ENCODE data around the gene MB21D2. TPM values are rescaled to one million over a fixed set of nuclear protein-coding genes. Genes with fewer than 3 reads are reported as not detected.

The MB21D2 gene
- total RNA-seq, 2 experiments from 2014 or later = 8.7 to 9.1 TPM

DNA sequence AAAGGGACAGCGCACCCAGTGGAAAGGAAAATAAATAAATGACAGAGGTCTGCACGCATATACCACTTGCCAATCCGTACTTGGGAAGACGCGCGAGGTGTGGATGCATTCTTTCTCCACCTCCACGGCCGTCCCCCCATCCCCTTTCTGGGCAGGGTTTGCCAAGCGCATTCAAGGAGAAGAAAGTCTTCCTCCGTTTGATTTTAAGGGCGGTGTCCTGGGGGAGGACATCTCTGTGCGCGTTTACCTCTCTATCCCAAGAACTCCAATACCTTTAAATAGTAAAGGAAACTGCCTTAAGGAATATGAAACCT lies 576 bp upstream of the MB21D2 start:
- H3K36me3 Mint-ChIP-seq = peaks cover 5% of the 10 kb centered on the region
- peak overlapping the region; percentile 83 for H3K4me3 Mint-ChIP-seq
- intact Hi-C loops (cut with micrococcal nuclease) = loop anchor here (1.0 to 5.0 kb wide), 4 partner anchors 25 to 123 kb away; no protein-coding TSS in a partner anchor
- CTCF ChIA-PET = interaction anchor here (0.8 to 1.8 kb wide), 6 partner anchors 19 to 123 kb away, joined by 3 to 10 read pairs (median 4); no protein-coding TSS in a partner anchor
- H3K9me3 Mint-ChIP-seq = no peaks in the 10 kb centered on the region
- no peak for DNase-seq
- POLR2A ChIA-PET = interaction anchor here (0.6 to 2.5 kb wide), 6 partner anchors 11 to 101 kb away, joined by 3 to 14 read pairs (median 4); no protein-coding TSS in a partner anchor
- H3K4me1 Mint-ChIP-seq (ENCODE audit: low read depth) = peaks cover 40% of the 10 kb centered on the region
- peak overlapping the region; percentile 88 for H3K27ac Mint-ChIP-seq
- peaks cover 44% of the 10 kb centered on the region for H3K27me3 Mint-ChIP-seq

GRCh38 chr3:192917028-192917403 lies 640 bp downstream of the MB21D2 start:
- intact Hi-C loops (cut with micrococcal nuclease) = loop anchor here (1.0 to 5.0 kb wide), 3 partner anchors 18 to 85 kb away; no protein-coding TSS in a partner anchor
- Mint-ChIP-seq H3K4me3 (peak overlapping the region; percentile 89), H3K27ac (peak overlapping the region; percentile 91), H3K27me3 (peaks cover 43% of the 10 kb centered on the region), H3K4me1 (ENCODE audit: low read depth) (peaks cover 45% of the 10 kb centered on the region), H3K36me3 (peaks cover 5% of the 10 kb centered on the region), H3K9me3 (no peaks in the 10 kb centered on the region)
- ChIA-PET POLR2A (interaction anchor here (1.0 to 2.5 kb wide), 6 partner anchors 18 to 100 kb away, joined by 4 to 14 read pairs (median 6); no protein-coding TSS in a partner anchor), CTCF (interaction anchor here (0.7 to 1.8 kb wide), 8 partner anchors 18 to 124 kb away, joined by 3 to 10 read pairs (median 5); no protein-coding TSS in a partner anchor)
- peak; percentile 52 for DNase-seq

DNA sequence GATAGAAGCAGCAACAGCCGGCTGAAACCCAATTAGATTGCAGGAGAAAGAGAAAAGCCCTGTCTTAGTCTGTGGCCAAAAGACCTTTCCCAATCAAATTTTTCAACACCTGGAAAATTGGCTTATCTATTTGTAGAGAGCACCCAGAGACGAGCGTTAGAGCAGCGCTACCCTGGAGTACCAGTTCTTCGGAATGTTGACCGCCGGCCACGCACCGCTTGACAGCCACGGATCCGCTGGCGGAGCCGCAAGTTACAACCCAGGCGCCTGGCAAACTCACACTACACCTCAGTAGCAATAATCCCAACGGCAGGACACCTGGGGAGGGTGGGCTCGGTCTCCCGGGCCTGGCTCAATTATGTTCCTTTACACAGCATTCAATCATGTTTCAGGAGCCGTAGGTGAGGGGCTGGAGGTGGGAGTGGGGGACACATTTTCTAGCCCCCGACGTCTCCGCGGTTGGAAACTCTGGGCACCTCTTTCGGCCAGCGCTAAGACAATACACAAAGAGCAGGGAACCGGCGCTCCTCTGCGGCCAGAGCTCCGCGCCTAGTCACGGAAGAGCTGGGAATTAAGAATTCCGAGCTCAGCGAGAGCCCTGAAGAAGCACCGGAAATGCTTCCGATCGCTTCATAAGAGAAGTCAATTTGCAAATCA lies 1.2 kb downstream of the MB21D2 start:
- H3K9me3 Mint-ChIP-seq = no peaks in the 10 kb centered on the region
- H3K4me3 Mint-ChIP-seq = peak overlapping the region; percentile 89
- intact Hi-C loops (cut with micrococcal nuclease) = loop anchor here (1.0 to 5.0 kb wide), 3 partner anchors 17 to 84 kb away; no protein-coding TSS in a partner anchor
- H3K27me3 Mint-ChIP-seq = peaks cover 45% of the 10 kb centered on the region
- H3K4me1 Mint-ChIP-seq (ENCODE audit: low read depth) = peaks cover 49% of the 10 kb centered on the region
- peaks cover 5% of the 10 kb centered on the region for H3K36me3 Mint-ChIP-seq
- ChIA-PET CTCF (interaction anchor here (0.7 to 1.8 kb wide), 6 partner anchors 17 to 125 kb away, joined by 3 to 10 read pairs (median 4); no protein-coding TSS in a partner anchor), POLR2A (interaction anchor here (1.0 to 2.5 kb wide), 6 partner anchors 18 to 99 kb away, joined by 4 to 14 read pairs (median 6); no protein-coding TSS in a partner anchor)
- peak overlapping the region; percentile 91 for H3K27ac Mint-ChIP-seq
- DNase-seq = peak; percentile 27

- H3K4me3 Mint-ChIP-seq = peak overlapping the region; percentile 66
- intact Hi-C loops (cut with micrococcal nuclease) = loop anchor here (1.0 to 5.0 kb wide), 4 partner anchors 8 to 97 kb away; no protein-coding TSS in a partner anchor
- H3K27ac Mint-ChIP-seq = no peak overlapping the region
- no peaks in the 10 kb centered on the region for H3K9me3 Mint-ChIP-seq
- POLR2A ChIA-PET = interaction anchor here (1.0 to 1.3 kb wide), 2 partner anchors 9 to 23 kb away, joined by 4 read pairs; no protein-coding TSS in a partner anchor
- CTCF ChIA-PET = interaction anchor here (0.9 to 2.5 kb wide), 9 partner anchors 9 to 103 kb away, joined by 3 to 10 read pairs (median 5); no protein-coding TSS in a partner anchor
- peaks cover 5% of the 10 kb centered on the region for H3K36me3 Mint-ChIP-seq
- H3K27me3 Mint-ChIP-seq = peaks cover 45% of the 10 kb centered on the region
- peaks cover 54% of the 10 kb centered on the region for H3K4me1 Mint-ChIP-seq (ENCODE audit: low read depth)
- no peak for DNase-seq
These were observed 1.9 kb downstream of the MB21D2 start for GRCh38 chr3:192915722-192916121.

DNA sequence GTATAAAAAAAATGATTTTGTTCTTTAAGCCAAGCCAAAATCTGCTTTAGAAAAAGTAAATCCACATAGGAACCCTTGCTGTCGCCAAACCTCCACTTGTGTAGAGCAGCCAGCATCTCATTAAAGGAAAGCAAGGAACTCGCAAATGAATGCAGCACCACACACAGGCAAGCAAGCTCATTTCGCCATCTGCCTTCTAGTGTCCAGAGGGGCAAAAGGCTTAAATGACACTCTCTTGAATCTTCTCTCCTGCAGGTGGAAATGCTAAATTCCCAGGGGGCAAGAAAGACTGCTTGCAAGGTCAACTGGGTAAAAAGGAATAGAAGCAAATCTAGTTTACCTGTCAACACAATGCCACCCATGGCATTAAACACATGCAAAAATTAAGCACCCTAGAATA lies 2.4 kb downstream of the MB21D2 start:
- intact Hi-C loops (cut with micrococcal nuclease) = loop anchor here (1.0 to 5.0 kb wide), 3 partner anchors 8 to 97 kb away; no protein-coding TSS in a partner anchor
- Mint-ChIP-seq H3K36me3 (peaks cover 5% of the 10 kb centered on the region), H3K4me3 (peak overlapping the region; percentile 66), H3K27me3 (peaks cover 45% of the 10 kb centered on the region), H3K27ac (no peak overlapping the region), H3K4me1 (ENCODE audit: low read depth) (peaks cover 54% of the 10 kb centered on the region), H3K9me3 (no peaks in the 10 kb centered on the region)
- no peak for DNase-seq
- ChIA-PET POLR2A (interaction anchor here (1.0 to 1.3 kb wide), 3 partner anchors 8 to 29 kb away, joined by 4 read pairs; no protein-coding TSS in a partner anchor), CTCF (interaction anchor here (0.9 to 3.2 kb wide), 12 partner anchors 9 to 126 kb away, joined by 3 to 15 read pairs (median 4); no protein-coding TSS in a partner anchor)

DNA sequence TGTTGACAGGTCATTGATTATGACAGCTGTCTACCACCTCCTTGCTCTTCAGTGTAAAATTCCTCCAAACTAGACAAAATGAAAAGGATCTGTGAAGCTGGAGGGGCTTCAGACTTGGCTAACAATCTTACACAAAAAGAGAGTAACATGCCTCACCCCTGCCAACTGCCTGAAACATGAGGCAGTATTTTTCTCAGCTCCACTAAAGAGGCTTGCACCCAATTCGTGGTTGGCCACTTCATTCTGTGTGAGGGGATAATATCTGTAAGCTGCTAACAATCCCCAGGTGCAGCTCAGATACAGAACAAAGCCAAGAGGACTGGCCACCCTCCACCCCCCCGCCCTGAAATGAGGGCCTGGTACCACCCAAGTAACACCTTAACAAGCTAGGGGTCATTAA lies 2.8 kb downstream of the MB21D2 start:
- Mint-ChIP-seq H3K27ac (no peak overlapping the region), H3K4me1 (ENCODE audit: low read depth) (peaks cover 54% of the 10 kb centered on the region), H3K36me3 (peaks cover 5% of the 10 kb centered on the region), H3K4me3 (peak overlapping the region; percentile 66), H3K9me3 (no peaks in the 10 kb centered on the region), H3K27me3 (peaks cover 42% of the 10 kb centered on the region)
- no peak for DNase-seq
- ChIA-PET POLR2A (interaction anchor here (1.0 to 1.3 kb wide), 3 partner anchors 8 to 29 kb away, joined by 4 read pairs; no protein-coding TSS in a partner anchor), CTCF (interaction anchor here (0.9 to 3.2 kb wide), 10 partner anchors 9 to 127 kb away, joined by 3 to 15 read pairs (median 5); no protein-coding TSS in a partner anchor)
- intact Hi-C loops (cut with micrococcal nuclease) = loop anchor here (1.0 to 5.0 kb wide), 3 partner anchors 8 to 97 kb away; no protein-coding TSS in a partner anchor

DNA sequence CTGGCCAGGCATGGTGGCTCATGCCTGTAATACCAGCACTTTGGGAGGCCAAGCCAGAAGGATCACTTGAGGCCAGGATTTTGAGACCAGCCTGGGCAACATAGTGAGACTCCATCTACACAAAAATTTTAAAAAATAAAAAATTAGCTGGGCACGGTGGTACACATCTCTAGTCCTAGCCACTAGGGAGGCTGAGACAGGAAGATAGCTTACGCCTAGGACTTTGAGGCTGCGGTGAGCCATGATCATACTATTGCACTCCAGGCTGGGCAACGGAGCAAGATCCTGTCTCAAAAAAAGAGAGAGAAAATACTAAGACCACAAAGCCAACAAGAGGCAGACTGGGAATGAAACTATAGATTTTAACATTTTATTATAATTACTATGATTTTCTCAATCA lies 4.1 kb downstream of the MB21D2 start:
- Mint-ChIP-seq H3K9me3 (no peaks in the 10 kb centered on the region), H3K4me3 (no peak overlapping the region), H3K27me3 (peaks cover 29% of the 10 kb centered on the region), H3K36me3 (peaks cover 5% of the 10 kb centered on the region), H3K27ac (no peak overlapping the region), H3K4me1 (ENCODE audit: low read depth) (peaks cover 44% of the 10 kb centered on the region)
- POLR2A ChIA-PET = interaction anchor here (1.1 kb wide), 1 partner anchor 14 kb away, joined by 6 read pairs; no protein-coding TSS in a partner anchor
- CTCF ChIA-PET = interaction anchor here (0.6 to 3.2 kb wide), 5 partner anchors 14 to 1688 kb away, joined by 3 to 15 read pairs (median 3); no protein-coding TSS in a partner anchor
- intact Hi-C loops (cut with micrococcal nuclease) = no loop called here
- no peak for DNase-seq

DNA sequence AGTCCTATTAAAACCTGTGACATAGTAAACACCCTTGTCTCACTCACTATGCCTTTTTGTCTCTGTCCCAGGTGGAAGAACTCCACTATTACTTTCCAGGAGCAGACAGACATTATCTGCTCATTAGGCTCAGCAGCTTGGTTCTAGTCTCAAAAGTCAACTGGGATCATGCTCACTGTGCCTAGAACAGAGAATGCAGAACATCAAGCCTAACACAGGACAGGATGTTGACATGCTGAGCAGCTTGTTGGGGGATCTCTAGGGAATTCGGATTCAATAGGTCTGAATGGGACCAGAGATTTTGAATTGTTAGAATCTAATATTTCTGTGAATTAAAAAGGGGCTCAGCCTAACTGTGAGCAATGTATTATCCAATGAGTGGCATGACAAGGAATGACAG lies 6.4 kb downstream of the MB21D2 start:
- Mint-ChIP-seq H3K4me3 (no peak overlapping the region), H3K4me1 (ENCODE audit: low read depth) (peaks cover 50% of the 10 kb centered on the region)
- CTCF ChIA-PET = interaction anchor here (0.6 to 1.5 kb wide), 3 partner anchors 18 to 95 kb away, joined by 3 to 4 read pairs (median 3); no protein-coding TSS in a partner anchor

DNA sequence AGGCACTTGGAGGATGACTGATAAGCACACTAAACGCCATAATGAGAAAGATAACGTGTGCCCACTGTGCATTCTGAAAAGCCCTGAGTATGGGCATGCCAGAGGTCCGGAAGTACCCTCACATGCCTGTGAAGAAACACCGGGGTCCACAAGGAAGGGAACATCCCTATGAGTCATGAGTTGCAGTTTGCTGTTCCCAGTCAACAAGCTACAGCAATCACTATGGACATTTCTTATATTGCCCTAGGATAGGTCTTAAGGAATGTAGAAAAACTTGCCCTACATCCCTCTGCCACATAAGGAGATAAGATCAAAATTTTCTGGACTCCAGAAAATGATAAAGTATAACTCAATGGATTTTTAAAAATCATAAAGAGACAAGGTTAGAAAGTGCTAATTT lies 9.9 kb downstream of the MB21D2 start:
- intact Hi-C loops (cut with micrococcal nuclease) = loop anchor here (1.0 kb wide), 1 partner anchor 8 kb away; no protein-coding TSS in a partner anchor
- peaks cover 2% of the 10 kb centered on the region for H3K27me3 Mint-ChIP-seq
- CTCF ChIA-PET = no interaction called here

More for the DNA sequence above, 6.4 kb downstream of the MB21D2 start:
- POLR2A ChIA-PET = no interaction called here
- H3K36me3 Mint-ChIP-seq = peaks cover 2% of the 10 kb centered on the region
- intact Hi-C loops (cut with micrococcal nuclease) = no loop called here
- H3K27ac Mint-ChIP-seq = no peak overlapping the region
- no peaks in the 10 kb centered on the region for H3K9me3 Mint-ChIP-seq
- peaks cover 13% of the 10 kb centered on the region for H3K27me3 Mint-ChIP-seq
- no peak for DNase-seq

GRCh38 chr3:192906940-192907339 lies 10.7 kb downstream of the MB21D2 start:
- intact Hi-C loops (cut with micrococcal nuclease) = loop anchor here (1.0 kb wide), 1 partner anchor 8 kb away; no protein-coding TSS in a partner anchor
- POLR2A ChIA-PET = interaction anchor here (1.2 to 2.6 kb wide), 4 partner anchors 8 to 14 kb away, joined by 4 to 11 read pairs (median 6); partner anchors contain the start of gene MB21D2
- H3K27ac Mint-ChIP-seq = no peak overlapping the region
- no peaks in the 10 kb centered on the region for H3K9me3 Mint-ChIP-seq
- H3K36me3 Mint-ChIP-seq = peaks cover 7% of the 10 kb centered on the region
- peaks cover 2% of the 10 kb centered on the region for H3K27me3 Mint-ChIP-seq
- H3K4me3 Mint-ChIP-seq = no peak overlapping the region
- H3K4me1 Mint-ChIP-seq (ENCODE audit: low read depth) = peaks cover 37% of the 10 kb centered on the region
- no peak for DNase-seq
- CTCF ChIA-PET = interaction anchor here (2.2 kb wide), 1 partner anchor 8 kb away, joined by 5 read pairs; no protein-coding TSS in a partner anchor

More for the DNA sequence above, 9.9 kb downstream of the MB21D2 start:
- Mint-ChIP-seq H3K9me3 (no peaks in the 10 kb centered on the region), H3K27ac (no peak overlapping the region), H3K4me3 (no peak overlapping the region), H3K36me3 (peaks cover 7% of the 10 kb centered on the region), H3K4me1 (ENCODE audit: low read depth) (peaks cover 39% of the 10 kb centered on the region)
- POLR2A ChIA-PET = interaction anchor here (1.7 to 2.6 kb wide), 3 partner anchors 9 to 14 kb away, joined by 6 to 11 read pairs (median 6); partner anchors contain the start of gene MB21D2
- DNase-seq = no peak

- no peak overlapping the region for H3K27ac Mint-ChIP-seq
- no peaks in the 10 kb centered on the region for H3K9me3 Mint-ChIP-seq
- peaks cover 29% of the 10 kb centered on the region for H3K4me1 Mint-ChIP-seq (ENCODE audit: low read depth)
- POLR2A ChIA-PET = interaction anchor here (1.2 to 2.6 kb wide), 4 partner anchors 7 to 13 kb away, joined by 4 to 11 read pairs (median 6); partner anchors contain the start of gene MB21D2
- H3K4me3 Mint-ChIP-seq = no peak overlapping the region
- H3K27me3 Mint-ChIP-seq = no peaks in the 10 kb centered on the region
- CTCF ChIA-PET = interaction anchor here (2.2 kb wide), 1 partner anchor 9 kb away, joined by 5 read pairs; no protein-coding TSS in a partner anchor
- H3K36me3 Mint-ChIP-seq = peaks cover 7% of the 10 kb centered on the region
- intact Hi-C loops (cut with micrococcal nuclease) = no loop called here
- no peak for DNase-seq
These were observed 11.5 kb downstream of the MB21D2 start for GRCh38 chr3:192905980-192906678.

All from activated CD4-positive, alpha-beta memory T cell treated with anti-CD3 and anti-CD28 coated beads for 36 hours (primary cell).